DND-41 (cell line): ENCODE results near the gene EPC2.

Experiments
- EZH2 ChIP-seq: IDR thresholded peaks from 3 replicates; pipeline ENCODE4 v1.6.1; 2012; ENCODE audit warnings: borderline replicate concordance, low read depth, mild to moderate bottlenecking, moderate library complexity, low read length, inconsistent platforms; ENCODE audit not compliant: severe bottlenecking
- TF ChIP-seq, protein P1 (sequence below): IDR thresholded peaks from 2 replicates; pipeline ENCODE4 v1.5.1; 2012; ENCODE audit warnings: borderline replicate concordance, low read length, moderate library complexity, mild to moderate bottlenecking; ENCODE audit not compliant: poor library complexity, severe bottlenecking; ENCODE audit errors: extremely low read depth

- TF ChIP-seq, protein P1, sequence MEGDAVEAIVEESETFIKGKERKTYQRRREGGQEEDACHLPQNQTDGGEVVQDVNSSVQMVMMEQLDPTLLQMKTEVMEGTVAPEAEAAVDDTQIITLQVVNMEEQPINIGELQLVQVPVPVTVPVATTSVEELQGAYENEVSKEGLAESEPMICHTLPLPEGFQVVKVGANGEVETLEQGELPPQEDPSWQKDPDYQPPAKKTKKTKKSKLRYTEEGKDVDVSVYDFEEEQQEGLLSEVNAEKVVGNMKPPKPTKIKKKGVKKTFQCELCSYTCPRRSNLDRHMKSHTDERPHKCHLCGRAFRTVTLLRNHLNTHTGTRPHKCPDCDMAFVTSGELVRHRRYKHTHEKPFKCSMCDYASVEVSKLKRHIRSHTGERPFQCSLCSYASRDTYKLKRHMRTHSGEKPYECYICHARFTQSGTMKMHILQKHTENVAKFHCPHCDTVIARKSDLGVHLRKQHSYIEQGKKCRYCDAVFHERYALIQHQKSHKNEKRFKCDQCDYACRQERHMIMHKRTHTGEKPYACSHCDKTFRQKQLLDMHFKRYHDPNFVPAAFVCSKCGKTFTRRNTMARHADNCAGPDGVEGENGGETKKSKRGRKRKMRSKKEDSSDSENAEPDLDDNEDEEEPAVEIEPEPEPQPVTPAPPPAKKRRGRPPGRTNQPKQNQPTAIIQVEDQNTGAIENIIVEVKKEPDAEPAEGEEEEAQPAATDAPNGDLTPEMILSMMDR = no peak
- TF ChIP-seq EZH2 = no peak
Measured at GRCh38 chr2:148614014-148614321, 30.6 kb upstream of the EPC2 start.
